Urinary bladder (tissue), 4 donors: ENCODE measurements around the gene NPHS1. TPM values are rescaled to one million over a fixed set of nuclear protein-coding genes. Genes with fewer than 3 reads are reported as not detected.
"Not testable (repeated sequence)": the region's sequence is repeated elsewhere in the genome, so short reads cannot be mapped to it uniquely, and the experiment has no call there.

Experiments
- DNase-seq: peaks from one replicate; pipeline ENCODE4 v3.0.0-alpha.2; 2015; ENCODE audit errors: extremely low spot score
- H3K27ac ChIP-seq: one replicate; pipeline ENCODE4 v1.5.1; 2013; ENCODE audit warnings: low read depth, mild to moderate bottlenecking, moderate library complexity
- H3K36me3 ChIP-seq: one replicate; pipeline ENCODE4 v1.6.1; 2013; ENCODE audit warnings: mild to moderate bottlenecking, moderate library complexity; ENCODE audit not compliant: insufficient read depth
- H3K4me1 ChIP-seq: one replicate; pipeline ENCODE4 v1.6.1; 2013; ENCODE audit warnings: mild to moderate bottlenecking, moderate library complexity; ENCODE audit not compliant: insufficient read depth
- H3K4me3 ChIP-seq: one replicate; pipeline ENCODE4 v1.5.1; 2013; ENCODE audit warnings: low read depth, low read length
- WGBS: extraction: QIAGEN DNeasy Blood & Tissue Kit; methylation state at CpG from one replicate; pipeline ENCODE4 v1.1.7; 2013; 5-methylcytosine and 5-hydroxymethylcytosine counted together
- polyA plus RNA-seq: library from polyadenylated mRNA; stranded (reverse); fragments of 200-250 nt; gene quantifications from one replicate; pipeline ENCODE4 v1.2.3, GENCODE V29; 2013
- total RNA-seq: library from RNA; depleted of rRNA; stranded (reverse); fragments of >200 nt; gene quantifications from one replicate; pipeline ENCODE4 v1.2.3, GENCODE V29; 2014
- donor health status: healthy with polysubstance abuse.
- donor health status: healthy.

Gene NPHS1
- total and polyA plus RNA-seq, 2 donors, result 0.05 TPM; not detected in 1

DNA sequence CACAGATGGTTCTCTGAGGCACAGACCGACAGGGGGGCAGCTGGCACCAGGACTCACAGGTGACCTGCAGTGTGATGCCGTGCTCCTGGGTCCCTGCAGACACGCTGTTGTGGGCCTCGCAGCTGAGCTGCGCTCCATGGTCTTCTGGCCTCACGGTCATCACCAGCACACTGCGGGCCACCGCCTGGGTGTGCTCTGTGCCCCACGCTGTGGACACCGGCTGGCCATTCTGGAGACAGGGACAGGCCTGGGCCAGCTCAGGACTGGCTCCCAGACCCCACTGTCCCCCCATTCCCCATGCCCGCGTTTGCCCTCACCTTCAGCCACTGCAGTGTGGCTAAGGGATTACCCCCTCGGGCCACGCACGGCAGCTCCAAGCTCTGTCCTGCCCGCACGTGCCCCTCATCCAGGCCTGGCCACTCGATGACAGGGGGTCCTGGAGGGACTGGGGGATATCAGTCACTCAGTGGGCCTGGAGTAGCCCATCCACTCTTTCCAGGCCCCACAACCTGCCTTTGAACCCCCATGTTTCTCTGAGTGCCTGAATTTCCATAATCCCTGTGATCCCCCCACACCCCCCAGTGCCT lies 3.3 kb downstream of the NPHS1 start:
- WGBS, result 91% methylated on average over 18 of the region's 18 CpGs
- no peak overlapping the region for H3K4me3 ChIP-seq
- no peak for DNase-seq
- peaks cover 2% of the 10 kb centered on the region for H3K4me1 ChIP-seq
- no peaks in the 10 kb centered on the region for H3K36me3 ChIP-seq
- no peak overlapping the region for H3K27ac ChIP-seq

DNA sequence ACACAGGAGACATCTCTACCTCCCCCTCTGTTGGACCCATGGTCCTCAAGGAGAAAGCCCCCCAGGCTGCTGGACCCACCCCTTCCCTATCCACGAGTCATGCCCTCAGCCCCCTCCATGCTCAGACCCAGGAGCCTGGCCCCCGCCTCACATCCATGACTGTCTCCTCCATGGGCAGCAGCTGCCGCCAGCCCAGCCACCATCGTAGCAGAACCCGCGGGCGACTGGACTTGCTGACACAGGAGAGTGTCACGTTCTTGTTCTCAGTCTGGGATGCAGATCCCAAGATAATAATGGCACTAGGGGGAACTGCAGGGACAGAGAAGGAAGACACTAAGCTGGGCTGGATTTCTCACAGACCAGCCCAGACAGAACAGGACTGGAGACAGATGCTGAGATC lies 3.8 kb downstream of the NPHS1 start:
- Histone ChIP-seq H3K27ac (no peak overlapping the region), H3K36me3 (no peaks in the 10 kb centered on the region), H3K4me3 (no peak overlapping the region), H3K4me1 (peaks cover 2% of the 10 kb centered on the region)
- 69% methylated on average over 8 of the region's 8 CpGs for WGBS
- no peak for DNase-seq

DNA sequence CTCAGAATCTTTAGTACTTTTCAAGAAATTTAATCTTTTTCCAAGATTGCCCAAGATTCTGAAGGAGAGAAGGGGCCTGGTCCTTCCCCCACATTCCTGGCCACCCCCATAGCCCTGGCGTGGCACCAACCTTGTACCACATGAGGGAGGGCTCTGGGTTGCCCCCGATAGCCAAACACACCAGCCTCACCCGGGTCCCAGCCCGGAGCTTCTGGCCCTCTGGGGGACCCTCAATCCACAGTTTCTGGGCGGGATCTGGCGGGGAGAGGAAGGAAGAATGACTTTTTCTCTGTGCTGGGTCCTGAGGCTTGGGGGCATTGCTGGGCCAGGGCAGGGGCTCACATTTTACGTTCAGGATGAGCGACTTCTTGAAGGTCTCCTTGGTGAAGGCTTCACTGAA lies 4.4 kb downstream of the NPHS1 start:
- H3K4me3 ChIP-seq, result no peak overlapping the region
- peaks cover 2% of the 10 kb centered on the region for H3K4me1 ChIP-seq
- H3K27ac ChIP-seq, result no peak overlapping the region
- 76% methylated on average over 8 of the region's 8 CpGs for whole genome bisulfite sequencing
- DNase-seq, result no peak
- no peaks in the 10 kb centered on the region for H3K36me3 ChIP-seq

DNA sequence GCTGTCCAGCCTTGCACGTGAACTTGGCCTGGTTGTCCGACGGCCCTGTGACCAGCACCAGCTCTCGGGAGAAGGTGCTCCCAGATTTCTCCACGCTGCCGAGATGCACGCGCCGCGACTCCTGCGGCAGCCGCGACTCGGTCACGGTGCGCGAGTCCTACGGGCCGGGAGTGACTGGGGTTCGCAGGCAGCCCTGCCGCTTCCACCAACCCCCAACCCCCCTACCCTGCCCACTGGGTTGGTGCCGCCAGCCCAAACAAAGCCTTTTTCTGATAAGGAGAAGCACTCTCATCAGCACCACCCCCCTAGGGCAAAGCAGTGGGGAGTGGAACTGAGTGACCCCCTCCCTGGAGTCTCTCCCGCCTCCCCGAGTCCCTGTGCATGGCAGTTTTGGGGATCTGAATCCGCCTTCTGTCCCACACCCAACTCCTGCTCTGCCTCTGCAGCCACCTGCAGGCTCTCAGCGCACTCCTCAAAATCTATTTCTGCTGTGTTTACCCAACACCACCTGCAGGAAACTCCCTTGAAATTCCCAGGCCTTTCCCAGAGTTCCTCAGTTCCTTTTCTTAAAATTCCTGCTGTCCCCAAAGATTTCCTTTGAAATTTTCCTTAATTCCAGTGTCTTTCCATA lies 6.2 kb downstream of the NPHS1 start:
- Histone ChIP-seq H3K36me3 (no peaks in the 10 kb centered on the region), H3K27ac (no peak overlapping the region), H3K4me1 (peaks cover 2% of the 10 kb centered on the region), H3K4me3 (no peak overlapping the region)
- 4% methylated on average over 26 of the region's 26 CpGs for WGBS
- DNase-seq, result no peak

DNA sequence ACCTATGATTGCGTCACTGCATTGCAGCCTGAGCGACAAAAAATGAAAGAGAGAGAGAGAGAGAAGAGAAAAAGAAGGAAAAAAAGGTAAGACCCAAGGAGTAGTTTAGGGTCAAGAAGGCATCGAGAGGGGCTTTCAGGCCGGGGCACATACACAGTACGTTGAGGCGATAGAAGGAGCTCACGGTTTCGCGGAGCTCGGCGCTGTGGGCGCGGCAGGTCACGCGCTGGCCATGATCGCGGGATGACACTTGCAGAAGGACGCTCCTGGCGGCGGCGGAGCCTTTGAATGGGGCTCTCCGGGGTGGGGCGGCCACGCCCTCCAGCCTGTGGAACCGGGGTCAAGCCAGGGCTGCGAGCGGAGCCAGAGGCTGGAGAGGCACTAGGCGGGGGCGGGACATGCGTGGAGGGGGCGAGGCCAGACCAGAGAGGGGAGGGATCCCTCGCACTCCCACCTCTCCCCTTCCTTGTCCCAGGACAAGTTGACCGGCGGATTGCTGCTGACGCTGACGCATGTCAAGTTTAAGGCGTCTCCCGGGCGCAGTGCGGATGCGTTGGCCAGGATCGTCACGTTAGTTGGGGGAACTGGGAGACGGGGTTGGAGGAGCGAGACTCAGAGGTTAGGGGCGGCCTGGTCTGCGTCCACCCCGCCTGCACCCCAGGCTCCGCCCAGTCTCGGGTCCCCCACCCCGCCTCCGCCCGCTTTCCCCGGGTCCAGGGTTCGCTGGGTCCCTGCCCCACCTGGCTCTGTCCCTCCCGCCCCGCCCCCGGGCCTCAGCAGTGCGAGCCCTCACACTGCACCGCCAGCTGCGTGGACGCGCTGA lies 6.9 kb downstream of the NPHS1 start:
- H3K36me3 ChIP-seq, result no peaks in the 10 kb centered on the region
- peaks cover 2% of the 10 kb centered on the region for H3K4me1 ChIP-seq
- 4% methylated on average over 63 of the region's 63 CpGs for WGBS
- H3K4me3 ChIP-seq, result no peak overlapping the region
- H3K27ac ChIP-seq, result no peak overlapping the region
- DNase-seq, result no peak

- H3K36me3 ChIP-seq, result no peaks in the 10 kb centered on the region
- no peak overlapping the region for H3K4me3 ChIP-seq
- H3K27ac ChIP-seq, result no peak overlapping the region
- no peak for DNase-seq
- H3K4me1 ChIP-seq, result peaks cover 2% of the 10 kb centered on the region
- 58% methylated on average over 16 of the region's 16 CpGs for whole genome bisulfite sequencing
Observed at GRCh38 chr19:35844482-35845214, 7.7 kb downstream of the NPHS1 start.

DNA sequence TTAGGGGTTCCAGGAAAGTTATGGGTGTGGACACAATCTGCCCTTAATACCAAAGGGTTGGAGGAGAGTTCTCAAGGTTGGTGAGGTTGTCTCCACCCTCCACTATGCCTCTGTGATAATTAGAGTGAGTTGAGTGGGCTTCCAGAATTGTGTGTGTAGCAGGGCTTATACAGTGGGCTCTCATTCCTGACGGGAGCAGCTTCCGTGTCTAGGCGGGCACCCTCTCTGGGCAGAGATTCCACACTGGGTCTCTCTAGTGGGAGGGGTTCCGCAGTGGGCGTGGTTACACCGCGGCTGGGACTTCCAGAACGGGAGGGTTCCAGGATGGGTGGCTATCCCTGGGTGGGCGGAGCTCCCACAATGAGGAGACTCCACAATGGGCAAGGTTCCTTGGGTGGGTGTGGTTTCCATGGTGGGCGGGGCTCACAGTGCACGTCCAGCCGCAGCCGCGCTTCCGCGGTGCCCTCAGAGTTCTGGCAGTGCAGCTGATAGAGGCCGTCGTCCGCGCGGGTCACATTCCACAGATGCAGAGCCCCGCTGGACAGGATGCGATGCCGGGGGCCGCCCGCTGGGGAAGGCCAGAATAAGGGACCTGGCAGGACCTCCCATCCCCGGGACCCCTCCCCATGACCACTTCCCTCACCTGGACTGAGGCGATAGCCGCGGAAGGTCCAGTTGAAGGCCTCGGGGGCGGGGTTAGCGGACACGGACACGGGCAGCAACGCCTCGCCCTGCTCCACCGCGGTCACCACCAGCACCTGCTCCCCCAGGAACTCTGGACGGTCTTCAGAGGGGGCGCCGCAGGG lies 8.4 kb downstream of the NPHS1 start:
- H3K4me3 ChIP-seq, result no peak overlapping the region
- H3K27ac ChIP-seq, result no peak overlapping the region
- peaks cover 2% of the 10 kb centered on the region for H3K4me1 ChIP-seq
- H3K36me3 ChIP-seq, result no peaks in the 10 kb centered on the region
- DNase-seq, result no peak
- 8% methylated on average over 42 of the region's 42 CpGs for WGBS

GRCh38 chr19:35842666-35843272 lies 9.5 kb downstream of the NPHS1 start:
- H3K27ac ChIP-seq, result no peak overlapping the region
- WGBS, result 84% methylated on average over 4 of the region's 4 CpGs
- H3K4me3 ChIP-seq, result no peak overlapping the region
- no peaks in the 10 kb centered on the region for H3K36me3 ChIP-seq
- DNase-seq, result no peak
- H3K4me1 ChIP-seq, result peaks cover 2% of the 10 kb centered on the region

DNA sequence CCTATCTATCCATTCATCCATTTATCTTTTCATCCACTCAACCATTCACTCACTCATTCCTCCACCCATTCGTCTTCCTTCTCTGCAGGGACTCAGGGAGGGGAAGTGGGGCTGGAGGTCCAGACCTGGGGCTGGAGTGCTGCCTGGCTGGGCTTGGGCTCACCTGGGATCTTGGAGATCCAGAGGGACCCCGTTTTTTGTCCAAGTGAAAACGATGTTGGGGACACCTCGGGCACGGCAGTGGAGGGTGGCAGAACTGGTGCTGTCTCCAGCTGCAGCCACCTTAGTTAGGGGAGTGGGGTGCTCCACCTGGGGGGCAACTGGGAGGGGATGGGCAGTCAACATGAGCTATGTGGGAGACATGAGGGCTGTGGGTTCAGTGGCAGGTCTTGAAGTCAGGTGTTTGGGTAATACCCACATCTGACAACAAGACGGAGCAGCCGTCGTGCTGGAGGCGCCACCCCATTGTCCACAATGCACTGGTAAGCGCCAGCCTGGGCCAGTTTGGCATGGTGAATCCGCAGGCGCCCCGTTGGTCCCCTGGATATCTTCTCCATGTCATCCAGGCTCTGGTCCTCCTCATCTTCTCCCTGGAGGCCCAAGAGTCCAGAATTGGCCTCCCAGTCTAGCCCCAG lies 10.2 kb downstream of the NPHS1 start:
- Histone ChIP-seq H3K4me1 (peaks cover 2% of the 10 kb centered on the region), H3K27ac (no peak overlapping the region), H3K36me3 (no peaks in the 10 kb centered on the region), H3K4me3 (no peak overlapping the region)
- DNase-seq, result no peak
- WGBS, result 80% methylated on average over 13 of the region's 13 CpGs

DNA sequence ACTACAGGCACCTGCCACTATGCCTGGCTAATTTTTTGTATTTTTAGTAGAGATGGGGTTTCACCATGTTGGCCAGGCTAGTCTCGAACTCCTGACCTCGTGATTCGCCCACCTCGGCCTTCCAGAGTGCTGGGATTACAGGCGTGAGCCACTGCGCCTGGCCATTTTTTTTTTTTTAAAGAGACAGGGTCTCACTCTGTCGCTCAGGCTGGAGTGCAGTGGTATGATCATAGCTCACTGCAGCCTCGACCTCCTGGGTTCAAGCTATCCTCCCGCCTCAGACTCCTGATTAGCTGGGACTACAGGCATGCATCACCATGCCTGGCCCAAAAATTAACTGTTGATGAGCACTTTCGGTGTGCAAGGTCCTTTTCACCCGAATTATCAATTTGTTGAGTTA lies 16.2 kb downstream of the NPHS1 start:
- H3K4me1 ChIP-seq, H3K27ac ChIP-seq, DNase-seq, H3K36me3 ChIP-seq, H3K4me3 ChIP-seq: not testable (repeated sequence)
- 51% methylated on average over 11 of the region's 11 CpGs for WGBS

- DNase-seq, result no peak
- no peaks in the 10 kb centered on the region for H3K36me3 ChIP-seq
- 45% methylated on average over 7 of the region's 7 CpGs for WGBS
- no peaks in the 10 kb centered on the region for H3K4me1 ChIP-seq
- H3K27ac ChIP-seq, result no peak overlapping the region
- H3K4me3 ChIP-seq, result no peak overlapping the region
Observed at GRCh38 chr19:35833972-35834371, 18.3 kb downstream of the NPHS1 start.

DNA sequence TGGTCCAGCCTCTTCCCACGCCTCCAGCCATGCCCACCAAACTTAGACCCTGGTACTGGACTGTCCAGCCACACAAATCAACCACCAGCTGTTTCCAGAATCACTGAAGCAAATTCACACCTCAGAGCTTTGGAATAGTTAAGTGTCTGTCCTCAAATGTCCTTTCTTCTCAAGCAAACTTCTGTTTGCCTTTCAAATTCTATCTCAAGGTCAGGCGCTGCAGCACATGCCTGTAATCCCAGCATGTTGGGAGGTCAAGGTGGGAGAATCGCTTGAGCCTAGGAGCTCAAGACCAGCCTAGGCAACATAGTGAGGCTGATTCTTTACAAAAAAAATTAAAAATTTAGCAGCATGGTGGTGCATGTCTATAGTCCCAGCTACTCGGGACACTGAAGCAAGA lies 20.2 kb downstream of the NPHS1 start:
- DNase-seq, result no peak
- no peak overlapping the region for H3K27ac ChIP-seq
- 70% methylated on average over 4 of the region's 4 CpGs for WGBS
- H3K4me3 ChIP-seq, result no peak overlapping the region
- no peaks in the 10 kb centered on the region for H3K36me3 ChIP-seq
- H3K4me1 ChIP-seq, result no peaks in the 10 kb centered on the region
